ENCODE measurements around the gene SOD1.

GRCh38 chr21:31612894-31613785 lies 46.4 kb upstream of the SOD1 start:
- no peak for TF ChIP-seq SMC3 (IDR thresholded peaks at IDR 0.05; ENCODE audit: borderline replicate concordance, low read length)
- TF ChIP-seq NFYB (IDR thresholded peaks at IDR 0.05; ENCODE audit: insufficient read depth, low read depth, low read length) = no peak
- no peak for TF ChIP-seq USF1 (IDR thresholded peaks at IDR 0.05; ENCODE audit: borderline replicate concordance, extremely low read length, insufficient read depth, low read depth, low read length)
- no peak for TF ChIP-seq CTCF (IDR thresholded peaks at IDR 0.05 in 2 of 3, conservative IDR thresholded peaks at IDR 0.05 in 1 of 3; ENCODE audit: control insufficient read depth in 2 of 3, extremely low read depth in 1 of 3, insufficient read depth in 1 of 3, low read depth in 3 of 3, low read length in 3 of 3)
- TF ChIP-seq NR2F1 (conservative IDR thresholded peaks at IDR 0.05) = no peak
- no peak for TF ChIP-seq JUNB (IDR thresholded peaks at IDR 0.05)
- no peak for TF ChIP-seq EZH2 (IDR thresholded peaks at IDR 0.05; ENCODE audit: borderline replicate concordance, control insufficient read depth, low read depth, low read length)
- no peak for TF ChIP-seq GABPA (IDR thresholded peaks at IDR 0.05; ENCODE audit: low read depth)
- no peak for TF ChIP-seq USF2 (IDR thresholded peaks at IDR 0.05; ENCODE audit: borderline replicate concordance, low read depth, low read length)
- no peak for TF ChIP-seq POLR2AphosphoS5 (IDR thresholded peaks at IDR 0.05; ENCODE audit: low read length)
- TF ChIP-seq TAF1 (IDR thresholded peaks at IDR 0.05; ENCODE audit: borderline replicate concordance, low read depth, low read length) = no peak
- no peak for TF ChIP-seq IKZF1 (conservative IDR thresholded peaks at IDR 0.05)

Measured in GM12878 (cell line).